Lung (tissue), 12 donors: ENCODE measurements around the gene GALNT2. TPM values are rescaled to one million over a fixed set of nuclear protein-coding genes. Genes with fewer than 3 reads are reported as not detected.

ENCODE experiments used
- ATAC-seq: fragments of 200-7000 bp; cut with Tn5 transposase; one replicate; pipeline ENCODE4 v1.9.1; 2020; ENCODE audit warnings: moderate number of reproducible peaks; ENCODE audit not compliant: insufficient read depth, low FRiP score
- DNase-seq, 3 donors: peaks; one replicate each; pipeline ENCODE4 v3.0.0-alpha.2; 2013 to 2017
- H3K27ac ChIP-seq, 2 donors: one replicate each; pipeline ENCODE4 v1.5.1; 2013; ENCODE audit warnings: mild to moderate bottlenecking in 2 of 2, moderate library complexity in 2 of 2, control low read depth in 1 of 2, inconsistent platforms in 1 of 2, low read depth in 1 of 2, low read length in 1 of 2
- H3K27me3 ChIP-seq, 3 donors: one replicate each; pipeline ENCODE4 v1.5.1; 2013; ENCODE audit warnings: low read length in 2 of 3; ENCODE audit not compliant: control insufficient read depth in 3 of 3, insufficient read depth in 3 of 3
- H3K36me3 ChIP-seq, 4 donors: one replicate each; pipeline ENCODE4 v1.5.1; 2013; ENCODE audit warnings: low read length in 4 of 4, mild to moderate bottlenecking in 1 of 4, moderate library complexity in 1 of 4; ENCODE audit not compliant: control insufficient read depth in 4 of 4, insufficient read depth in 4 of 4
- H3K4me1 ChIP-seq, 5 donors: one replicate each; pipeline ENCODE4 v1.5.1; 2013; ENCODE audit warnings: low read length in 5 of 5, mild to moderate bottlenecking in 2 of 5, moderate library complexity in 1 of 5; ENCODE audit not compliant: control insufficient read depth in 5 of 5, insufficient read depth in 5 of 5
- H3K4me3 ChIP-seq: one replicate; pipeline ENCODE4 v1.5.1; 2013; ENCODE audit warnings: mild to moderate bottlenecking, control low read depth, moderate library complexity
- H3K9ac ChIP-seq, 2 donors: one replicate each; pipeline ENCODE4 v1.5.1; 2013; ENCODE audit warnings: low read length in 2 of 2, control low read depth in 1 of 2; ENCODE audit not compliant: insufficient read depth in 1 of 2
- H3K9me3 ChIP-seq, 4 donors: one replicate each; pipeline ENCODE4 v1.5.1; 2013; ENCODE audit warnings: low read length in 3 of 4, mild to moderate bottlenecking in 1 of 4, moderate library complexity in 1 of 4; ENCODE audit not compliant: control insufficient read depth in 4 of 4, insufficient read depth in 3 of 4
- WGBS, 2 donors: extraction: QIAGEN DNeasy Blood & Tissue Kit; methylation state at CpG; one replicate each; pipeline ENCODE4 v1.1.7; 2013; 5-methylcytosine and 5-hydroxymethylcytosine counted together
- polyA plus RNA-seq, 2 donors: library from polyadenylated mRNA; stranded (reverse); fragments of 200-250 nt; gene quantifications; one replicate each; pipeline ENCODE4 v1.2.1, GENCODE V29; 2013
- total RNA-seq, 2 donors: library from RNA; depleted of rRNA in 1 of 2; stranded (reverse); fragments of >200 nt in 1 of 2; gene quantifications; one replicate each; pipeline ENCODE4 v1.2.1, GENCODE V29; 2014 to 2021
- TF ChIP-seq, protein P1 (sequence below): IDR thresholded peaks from 2 replicates; pipeline ENCODE4 v1.5.1; 2012; ENCODE audit warnings: mild to moderate bottlenecking; ENCODE audit errors: control extremely low read depth, extremely low read depth
- donor health status: control.
- donor health status: control.
- donor health status: Bipolar disorder and iron deficiency.
- donor health status: healthy.
- donor health status: DM: yes; HTN: yes; CAD: no.

GALNT2 gene
- total and polyA plus RNA-seq, 4 donors: 23.1 to 101 (median 58.9) TPM

DNA sequence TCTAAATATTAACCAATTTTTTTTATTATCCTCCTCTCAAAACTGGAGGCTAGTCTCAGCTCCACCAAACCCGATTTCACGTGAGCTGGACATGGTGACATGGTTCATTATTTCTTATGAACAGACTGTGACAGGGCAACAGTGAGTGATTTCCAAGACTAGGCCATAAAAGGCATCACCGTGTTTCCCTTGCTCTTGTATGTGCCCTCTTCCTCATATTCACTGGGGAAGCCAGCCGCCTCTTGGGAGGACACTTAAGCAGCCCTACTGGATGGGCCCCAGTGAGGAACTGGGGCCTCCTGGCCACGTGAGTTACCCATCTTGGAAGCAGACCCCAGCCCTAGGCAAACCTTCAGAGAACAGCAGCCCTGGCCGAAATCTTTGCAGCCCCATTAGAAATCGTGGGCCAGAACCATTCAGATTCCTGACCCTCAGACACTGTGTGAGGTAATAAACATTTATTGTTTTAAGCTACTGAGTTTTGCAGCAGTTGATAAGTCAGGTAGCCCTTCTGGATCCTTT is 105.0 kb downstream of the GALNT2 start:
- 92 to 93% methylated on average over 7 of the region's 7 CpGs for WGBS, 2 donors
- DNase-seq (no peak), ATAC-seq (no peak)
- Histone ChIP-seq H3K27me3 (no peaks in the 10 kb centered on the region), H3K27ac (no peak overlapping the region), H3K9me3 (no peaks in the 10 kb centered on the region), H3K4me1 (peaks cover 3 to 8% (median 5%) of the 10 kb centered on the region in 5 donors), H3K9ac (no peak overlapping the region), H3K36me3 (no peaks in the 10 kb centered on the region), H3K4me3 (no peak overlapping the region)
- TF ChIP-seq, protein P1, sequence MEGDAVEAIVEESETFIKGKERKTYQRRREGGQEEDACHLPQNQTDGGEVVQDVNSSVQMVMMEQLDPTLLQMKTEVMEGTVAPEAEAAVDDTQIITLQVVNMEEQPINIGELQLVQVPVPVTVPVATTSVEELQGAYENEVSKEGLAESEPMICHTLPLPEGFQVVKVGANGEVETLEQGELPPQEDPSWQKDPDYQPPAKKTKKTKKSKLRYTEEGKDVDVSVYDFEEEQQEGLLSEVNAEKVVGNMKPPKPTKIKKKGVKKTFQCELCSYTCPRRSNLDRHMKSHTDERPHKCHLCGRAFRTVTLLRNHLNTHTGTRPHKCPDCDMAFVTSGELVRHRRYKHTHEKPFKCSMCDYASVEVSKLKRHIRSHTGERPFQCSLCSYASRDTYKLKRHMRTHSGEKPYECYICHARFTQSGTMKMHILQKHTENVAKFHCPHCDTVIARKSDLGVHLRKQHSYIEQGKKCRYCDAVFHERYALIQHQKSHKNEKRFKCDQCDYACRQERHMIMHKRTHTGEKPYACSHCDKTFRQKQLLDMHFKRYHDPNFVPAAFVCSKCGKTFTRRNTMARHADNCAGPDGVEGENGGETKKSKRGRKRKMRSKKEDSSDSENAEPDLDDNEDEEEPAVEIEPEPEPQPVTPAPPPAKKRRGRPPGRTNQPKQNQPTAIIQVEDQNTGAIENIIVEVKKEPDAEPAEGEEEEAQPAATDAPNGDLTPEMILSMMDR: no peak

DNA sequence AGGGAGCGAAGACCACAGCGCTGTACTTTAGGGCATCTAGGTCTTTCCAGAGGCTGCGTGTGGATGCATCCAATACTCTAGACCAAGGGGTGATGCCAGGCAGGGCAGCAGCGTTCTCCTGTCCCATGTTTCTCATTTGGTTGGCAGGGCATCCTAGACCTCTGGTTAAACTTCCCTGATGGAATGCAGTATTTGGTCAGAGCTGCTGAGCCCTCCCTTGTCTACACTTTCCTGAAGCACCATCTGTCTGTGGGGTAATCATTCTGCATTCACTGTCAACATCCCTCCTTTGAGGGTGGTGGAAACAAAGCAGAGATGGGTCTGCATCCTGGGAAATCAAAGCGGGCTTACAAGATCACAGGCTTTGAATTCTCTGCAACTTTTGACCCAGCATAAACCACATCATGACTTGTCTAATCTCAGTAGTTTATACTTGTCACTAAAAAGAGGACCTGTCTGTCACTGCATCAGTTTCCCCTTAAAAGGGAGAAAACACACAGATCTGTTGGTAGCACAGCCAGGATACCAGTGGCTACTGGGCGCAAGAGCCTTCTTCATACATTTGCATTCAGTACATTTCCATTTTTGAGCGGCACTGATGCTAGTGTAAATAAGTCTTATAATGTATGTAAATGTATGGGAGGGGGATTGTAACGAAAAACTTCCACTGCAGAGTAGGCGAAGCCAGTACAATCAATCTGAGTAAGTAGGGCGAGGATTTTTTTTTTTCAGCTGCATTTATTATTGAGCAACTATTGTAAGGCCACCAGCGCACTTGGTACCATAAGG is 106.3 kb downstream of the GALNT2 start:
- Histone ChIP-seq H3K9ac (no peak overlapping the region), H3K4me3 (no peak overlapping the region), H3K27me3 (no peaks in the 10 kb centered on the region), H3K27ac (no peak overlapping the region), H3K36me3 (peaks cover 0 to 2% (median 0%) of the 10 kb centered on the region in 4 donors), H3K9me3 (no peaks in the 10 kb centered on the region), H3K4me1 (peaks cover 3 to 15% (median 6%) of the 10 kb centered on the region in 5 donors)
- 96 to 98% methylated on average over 11 of the region's 11 CpGs for WGBS, 2 donors
- no peak for ATAC-seq
- no peak for DNase-seq
- TF ChIP-seq, protein P1: no peak

DNA sequence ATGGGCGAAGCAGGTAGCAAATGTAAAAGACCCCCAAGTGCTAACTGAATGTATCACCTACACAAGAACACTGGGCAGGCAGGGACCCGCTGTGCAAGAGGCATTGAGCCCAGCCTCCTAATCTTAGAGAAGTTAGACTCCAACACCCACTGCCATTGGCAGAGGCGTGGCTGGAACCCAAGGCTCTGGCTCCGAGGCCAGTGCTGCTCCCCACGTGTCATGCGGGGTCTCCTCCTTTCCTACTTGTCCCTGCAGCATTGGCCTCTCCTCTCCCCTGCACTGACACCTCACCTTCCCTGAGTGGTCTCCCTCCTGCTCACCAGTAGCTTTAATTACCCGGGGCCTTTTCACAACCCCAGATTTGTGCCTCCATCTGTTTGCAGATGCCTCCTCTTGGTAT is 107.0 kb downstream of the GALNT2 start:
- Histone ChIP-seq H3K9ac (no peak overlapping the region), H3K9me3 (no peaks in the 10 kb centered on the region), H3K4me1 (peaks cover 3 to 15% (median 6%) of the 10 kb centered on the region in 5 donors), H3K27ac (no peak overlapping the region), H3K4me3 (no peak overlapping the region), H3K27me3 (no peaks in the 10 kb centered on the region), H3K36me3 (peaks cover 0 to 2% (median 0%) of the 10 kb centered on the region in 4 donors)
- no peak for ATAC-seq
- DNase-seq: no peak
- TF ChIP-seq, protein P1: no peak
- WGBS, 2 donors: 97 to 98% methylated on average over 7 of the region's 7 CpGs
